K562 treated with DMSO at 1 percent for 12 hours (cell line): Measurements from ENCODE around the gene HCN3. TPM values are rescaled to one million over a fixed set of nuclear protein-coding genes. Genes with fewer than 3 reads are reported as not detected.

Experiments
- total RNA-seq: library from RNA; unstranded; fragments of 300-600 nt; gene quantifications from 2 replicates; pipeline ENCODE4 v1.2.3, GENCODE V29; 2022; ENCODE audit not compliant: insufficient read depth

The HCN3 gene
- 2.8 and 5.7 TPM in 2 replicates for total RNA-seq

GRCh38 chr1:155277070-155277901 is at the start of gene HCN3:
HCN3 (plus strand) TSS chr1:155277463; CDS start chr1:155277591, 128 bp downstream.

GRCh38 chr1:155255243-155256007 is 21.8 kb upstream of the HCN3 start, which contains the start of gene ENTREP3:
ENTREP3 (minus strand) TSS chr1:155255483; CDS start chr1:155254877, 606 bp downstream.

GRCh38 chr1:155261852-155262673 is 15.2 kb upstream of the HCN3 start, which contains the start of gene SCAMP3:
SCAMP3 (minus strand) TSS chr1:155262360; CDS start chr1:155262151, 209 bp downstream.

GRCh38 chr1:155273343-155274245 is 3.7 kb upstream of the HCN3 start, which contains the start of gene CLK2:
CLK2 (minus strand) TSS chr1:155273504; CDS start chr1:155270977, 2,527 bp downstream.

GRCh38 chr1:155301342-155301841 is 24.1 kb downstream of the HCN3 start, which contains the start of gene PKLR:
PKLR (minus strand) TSS chr1:155301438; CDS start chr1:155301395, 43 bp downstream.

GRCh38 chr1:155308493-155309422 is 31.5 kb downstream of the HCN3 start, which contains the start of gene FDPS:
FDPS (plus strand) TSS chr1:155308866; CDS start chr1:155309790, 924 bp downstream.

GRCh38 chr1:155320661-155321617 is 43.7 kb downstream of the HCN3 start, which contains the start of gene RUSC1:
RUSC1 (plus strand) TSS chr1:155320894; CDS start chr1:155321774, 880 bp downstream.

Other genes starting within 250 kb of the HCN3 start
- 0.99 and 2.2 TPM in 2 replicates for gene DCST2, start 243.7 kb upstream of the HCN3 start, total RNA-seq
- not detected in 2 replicates for gene DCST1, start 243.6 kb upstream of the HCN3 start, total RNA-seq
- gene ADAM15, start 226.1 kb upstream of the HCN3 start, total RNA-seq = 44.7 and 44.9 TPM in 2 replicates
- gene EFNA4, start 213.7 kb upstream of the HCN3 start, total RNA-seq = 11.9 and 16.0 TPM in 2 replicates
- 5.3 and 6.7 TPM in 2 replicates for gene EFNA3, start 198.6 kb upstream of the HCN3 start, total RNA-seq
- 3.9 and 5.4 TPM in 2 replicates for gene EFNA1, start 149.6 kb upstream of the HCN3 start, total RNA-seq
- 106 and 112 TPM in 2 replicates for gene SLC50A1, start 141.6 kb upstream of the HCN3 start, total RNA-seq
- gene DPM3, start 136.9 kb upstream of the HCN3 start, total RNA-seq = 98.9 and 177 TPM in 2 replicates
- 303 and 367 TPM in 2 replicates for gene KRTCAP2, start 104.2 kb upstream of the HCN3 start, total RNA-seq
- 0.26 TPM in 1 of 2 replicates, not detected in the other for gene TRIM46, start 103.6 kb upstream of the HCN3 start, total RNA-seq
- 3.1 and 3.3 TPM in 2 replicates for gene THBS3, start 69.6 kb upstream of the HCN3 start, total RNA-seq
- 61.9 and 73.8 TPM in 2 replicates for gene MTX1, start 68.8 kb upstream of the HCN3 start, total RNA-seq
- 19.8 and 37.2 TPM in 2 replicates for gene ENTREP3, start 22.0 kb upstream of the HCN3 start, total RNA-seq
- 109 and 129 TPM in 2 replicates for gene SCAMP3, start 15.1 kb upstream of the HCN3 start, total RNA-seq
- 21.7 and 62.2 TPM in 2 replicates for gene CLK2, start 4.0 kb upstream of the HCN3 start, total RNA-seq
- gene PKLR, start 24.0 kb downstream of the HCN3 start, total RNA-seq = 15.7 and 16.2 TPM in 2 replicates
- gene FDPS, start 31.4 kb downstream of the HCN3 start, total RNA-seq = 206 and 210 TPM in 2 replicates
- 46.8 and 76.3 TPM in 2 replicates for gene RUSC1, start 43.4 kb downstream of the HCN3 start, total RNA-seq